Nephron (organoid): ENCODE data around the gene FBXW8.

ENCODE experiments used
- H3K27ac Mint-ChIP-seq, 3 experiments: 2 replicates each; pipeline ENCODE4 v1.8.0; 2020; ENCODE audit warnings: mixed read lengths in 3 of 3, mild to moderate bottlenecking in 2 of 3, moderate library complexity in 1 of 3
- H3K27me3 Mint-ChIP-seq: 2 replicates; pipeline ENCODE4 v1.8.0; 2021; ENCODE audit warnings: low read depth, mild to moderate bottlenecking, moderate library complexity, mixed read lengths
- H3K36me3 Mint-ChIP-seq: 2 replicates; pipeline ENCODE4 v1.8.0; 2020; ENCODE audit warnings: low read depth, mixed read lengths
- H3K4me1 Mint-ChIP-seq: 2 replicates; pipeline ENCODE4 v1.8.0; 2020; ENCODE audit warnings: mixed read lengths
- H3K4me3 Mint-ChIP-seq, 3 experiments: 2 replicates each; pipeline ENCODE4 v1.8.0; 2020; ENCODE audit warnings: mild to moderate bottlenecking in 3 of 3, mixed read lengths in 3 of 3, moderate library complexity in 2 of 3
- H3K9me3 Mint-ChIP-seq: 2 replicates; pipeline ENCODE4 v1.8.0; 2020; ENCODE audit warnings: mixed read lengths
- CTCF ChIP-seq, 3 experiments: fragments of 200-600 bp; sonication (generic); IDR thresholded peaks; one replicate each; pipeline ENCODE4 v1.5.0; 2021; ENCODE audit warnings: antibody characterized with exemption in 3 of 3; ENCODE audit not compliant: unreplicated experiment in 3 of 3

Gene FBXW8

GRCh38 chr12:116929885-116930284 lies 19.1 kb downstream of the FBXW8 start:
- Mint-ChIP-seq H3K4me1 (peaks cover 59% of the 10 kb centered on the region), H3K27ac (no peak overlapping the region), H3K27me3 (no peaks in the 10 kb centered on the region), H3K36me3 (peaks cover 58% of the 10 kb centered on the region), H3K4me3 (no peak overlapping the region), H3K9me3 (no peaks in the 10 kb centered on the region)
- no peak for TF ChIP-seq CTCF (IDR thresholded peaks at IDR 0.05; ENCODE audit: unreplicated experiment in 3 of 3)

DNA sequence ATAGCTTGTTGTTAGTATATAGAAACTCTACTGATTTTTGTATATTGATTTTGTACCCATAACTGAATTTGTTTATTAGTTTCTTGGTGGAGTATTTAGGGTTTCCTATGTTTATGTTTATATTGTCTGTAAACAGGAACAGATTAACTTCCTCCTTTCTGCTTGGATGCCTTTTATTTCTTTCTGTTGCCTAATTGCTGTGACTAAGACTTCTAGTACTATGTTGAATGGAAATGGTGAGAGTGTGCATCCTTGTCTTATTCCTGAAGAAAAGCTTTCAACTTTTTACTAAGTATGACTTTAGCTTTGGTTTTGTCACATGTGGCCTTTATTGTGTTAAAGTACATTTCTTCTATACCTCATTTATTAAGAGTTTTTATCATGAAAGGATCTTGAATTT lies 20.9 kb downstream of the FBXW8 start:
- H3K27ac Mint-ChIP-seq = no peak overlapping the region
- peaks cover 71% of the 10 kb centered on the region for H3K36me3 Mint-ChIP-seq

DNA sequence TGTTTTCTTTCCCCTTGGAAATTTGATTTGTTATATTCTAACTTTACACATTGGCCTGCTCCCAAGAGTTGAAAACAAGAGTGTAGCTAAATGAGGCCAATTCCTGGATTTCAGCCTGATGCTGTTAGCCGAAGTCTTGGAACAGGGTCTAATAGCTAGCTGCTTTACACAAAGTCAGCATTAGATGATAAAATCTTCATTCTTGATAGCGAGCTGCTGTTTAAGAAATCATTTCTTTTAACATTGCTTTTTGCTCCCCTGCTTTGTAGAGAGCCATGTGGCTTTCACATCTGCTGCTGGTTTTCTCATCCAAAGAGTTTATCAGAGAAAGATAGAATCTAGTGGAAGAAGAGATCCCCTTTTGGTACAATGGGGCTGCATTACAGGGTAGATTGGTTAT lies 22.3 kb downstream of the FBXW8 start:
- H3K27ac Mint-ChIP-seq = peak overlapping the region; percentile 79 to 91 (median 89)
- H3K4me3 Mint-ChIP-seq = peak overlapping the region in 2 of 3 experiments; percentile 19 to 55
- peaks cover 59% of the 10 kb centered on the region for H3K4me1 Mint-ChIP-seq
- H3K36me3 Mint-ChIP-seq = peaks cover 72% of the 10 kb centered on the region
- no peaks in the 10 kb centered on the region for H3K27me3 Mint-ChIP-seq
- TF ChIP-seq CTCF (IDR thresholded peaks at IDR 0.05; ENCODE audit: unreplicated experiment in 3 of 3) = no peak
- H3K9me3 Mint-ChIP-seq = no peaks in the 10 kb centered on the region

More for the DNA sequence above, 20.9 kb downstream of the FBXW8 start:
- Mint-ChIP-seq H3K4me1 (peaks cover 62% of the 10 kb centered on the region), H3K27me3 (no peaks in the 10 kb centered on the region), H3K9me3 (no peaks in the 10 kb centered on the region), H3K4me3 (no peak overlapping the region)
- no peak for TF ChIP-seq CTCF (IDR thresholded peaks at IDR 0.05; ENCODE audit: unreplicated experiment in 3 of 3)

- H3K4me1 Mint-ChIP-seq = peaks cover 54% of the 10 kb centered on the region
- peak overlapping the region; percentile 79 to 91 (median 89) for H3K27ac Mint-ChIP-seq
- H3K9me3 Mint-ChIP-seq = no peaks in the 10 kb centered on the region
- no peak for TF ChIP-seq CTCF (IDR thresholded peaks at IDR 0.05; ENCODE audit: unreplicated experiment in 3 of 3)
- H3K27me3 Mint-ChIP-seq = no peaks in the 10 kb centered on the region
- H3K4me3 Mint-ChIP-seq = peak overlapping the region in 2 of 3 experiments; percentile 5 to 17
- peaks cover 66% of the 10 kb centered on the region for H3K36me3 Mint-ChIP-seq
These were observed 22.9 kb downstream of the FBXW8 start for GRCh38 chr12:116933512-116934246.

- TF ChIP-seq CTCF (IDR thresholded peaks at IDR 0.05; ENCODE audit: unreplicated experiment in 3 of 3) = no peak
- peaks cover 61% of the 10 kb centered on the region for H3K4me1 Mint-ChIP-seq
- no peak overlapping the region for H3K4me3 Mint-ChIP-seq
- H3K27me3 Mint-ChIP-seq = no peaks in the 10 kb centered on the region
- H3K9me3 Mint-ChIP-seq = no peaks in the 10 kb centered on the region
- H3K27ac Mint-ChIP-seq = peak overlapping the region; percentile 62 to 91 (median 64)
- H3K36me3 Mint-ChIP-seq = peaks cover 63% of the 10 kb centered on the region
These were observed 24.4 kb downstream of the FBXW8 start for GRCh38 chr12:116934908-116935705.
